GM18519 (cell line): Measurements from ENCODE around the gene MARCKS.

Experiments used
- ATAC-seq: cut with Tn5 transposase; IDR thresholded peaks from one replicate; pipeline ENCODE4 v1.9.1; 2021; ENCODE audit warnings: mild to moderate bottlenecking, moderate library complexity; ENCODE audit not compliant: unreplicated experiment, low FRiP score

The MARCKS gene

DNA sequence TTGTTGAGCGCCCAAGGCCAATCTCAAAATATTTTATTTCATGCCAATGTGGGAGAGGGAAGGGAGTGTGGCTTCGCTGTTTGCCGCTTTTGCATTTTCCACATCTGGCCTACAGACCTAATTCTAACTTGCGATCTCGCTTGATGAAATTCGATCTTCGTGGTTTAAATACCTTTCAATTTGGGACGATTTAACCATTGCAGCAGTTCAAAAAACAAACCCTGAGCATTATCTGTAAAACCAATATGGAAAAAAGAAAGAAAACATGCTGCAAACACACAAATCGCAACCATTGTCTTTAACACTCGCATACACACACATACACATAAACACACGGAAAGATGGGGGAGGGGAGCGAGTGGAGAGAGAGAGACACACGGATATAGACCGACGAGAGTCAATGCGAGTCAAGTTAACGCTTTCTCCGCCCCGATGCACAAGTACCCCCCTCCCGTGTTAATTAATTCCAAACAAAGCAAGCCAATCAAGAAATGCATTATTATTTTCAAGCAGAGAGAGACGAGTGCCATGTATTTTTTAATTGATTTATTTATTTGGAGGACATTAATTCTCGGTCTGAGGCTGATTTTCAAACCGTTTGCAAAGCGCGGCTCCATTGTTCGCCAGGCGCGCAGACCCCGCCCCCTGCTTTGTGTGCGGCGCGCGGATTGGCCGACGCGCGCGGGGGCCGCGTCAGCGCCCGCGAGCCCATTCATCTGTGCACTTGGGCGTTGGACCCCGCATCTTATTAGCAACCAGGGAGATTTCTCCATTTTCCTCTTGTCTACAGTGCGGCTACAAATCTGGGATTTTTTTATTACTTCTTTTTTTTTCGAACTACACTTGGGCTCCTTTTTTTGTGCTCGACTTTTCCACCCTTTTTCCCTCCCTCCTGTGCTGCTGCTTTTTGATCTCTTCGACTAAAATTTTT, at the start of gene MARCKS:
TSS of gene MARCKS (plus strand) at position 721 of the 931 bp plus-strand sequence. CDS start 401 bp downstream, outside the sequence.
- peak; percentile 30 for ATAC-seq

DNA sequence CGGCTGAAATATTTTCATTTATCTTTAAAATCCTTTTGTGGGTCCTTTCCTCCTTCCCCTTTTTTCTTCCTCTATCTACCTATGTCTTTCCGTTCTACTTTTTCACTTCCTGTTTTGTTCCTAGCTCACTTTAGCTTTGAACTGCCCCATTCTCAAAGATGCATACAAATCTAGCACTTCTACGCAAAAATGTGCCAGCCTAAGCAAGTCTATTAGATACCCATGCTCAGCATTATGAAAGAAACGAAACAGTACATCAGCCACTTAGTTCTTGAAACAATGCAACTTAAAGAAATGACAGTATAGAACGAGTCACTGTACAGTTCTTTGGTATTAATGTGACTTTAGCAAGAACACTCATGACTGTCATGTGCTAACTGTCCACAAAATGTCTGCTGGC, 47.3 kb upstream of the MARCKS start:
- ATAC-seq: peak; percentile 50

GRCh38 chr6:113813142-113813541, 44.0 kb upstream of the MARCKS start:
- no peak for ATAC-seq

GRCh38 chr6:113818578-113818977, 38.6 kb upstream of the MARCKS start:
- no peak for ATAC-seq

GRCh38 chr6:113819169-113819830, 37.8 kb upstream of the MARCKS start:
- no peak for ATAC-seq

- no peak for ATAC-seq
Measured at GRCh38 chr6:113820761-113821160, 36.4 kb upstream of the MARCKS start.

- no peak for ATAC-seq
Measured at GRCh38 chr6:113821445-113821844, 35.7 kb upstream of the MARCKS start.

GRCh38 chr6:113823916-113824315, 33.2 kb upstream of the MARCKS start:
- no peak for ATAC-seq

- no peak for ATAC-seq
Measured at GRCh38 chr6:113824411-113824810, 32.7 kb upstream of the MARCKS start.

DNA sequence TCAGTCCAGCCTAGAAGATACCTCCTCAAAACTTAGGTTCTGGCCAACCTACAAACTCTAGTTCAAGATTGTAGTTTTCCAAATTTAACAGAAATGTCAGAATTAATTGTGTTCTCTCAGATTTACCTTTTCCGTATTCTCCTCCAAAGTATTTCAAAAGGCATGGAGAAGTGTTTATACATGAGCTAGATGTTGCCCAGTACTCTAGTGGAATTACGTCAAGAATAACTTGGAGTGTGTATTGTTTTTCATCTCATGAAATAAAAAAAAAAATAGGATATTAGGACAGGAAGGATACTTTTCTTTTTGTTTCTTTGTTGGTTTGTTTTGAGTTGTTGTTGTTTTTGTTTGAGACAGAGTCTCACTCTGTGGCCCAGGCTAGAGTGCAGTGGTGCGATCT, 32.3 kb upstream of the MARCKS start:
- ATAC-seq: no peak

GRCh38 chr6:113825781-113826180, 31.4 kb upstream of the MARCKS start:
- no peak for ATAC-seq

DNA sequence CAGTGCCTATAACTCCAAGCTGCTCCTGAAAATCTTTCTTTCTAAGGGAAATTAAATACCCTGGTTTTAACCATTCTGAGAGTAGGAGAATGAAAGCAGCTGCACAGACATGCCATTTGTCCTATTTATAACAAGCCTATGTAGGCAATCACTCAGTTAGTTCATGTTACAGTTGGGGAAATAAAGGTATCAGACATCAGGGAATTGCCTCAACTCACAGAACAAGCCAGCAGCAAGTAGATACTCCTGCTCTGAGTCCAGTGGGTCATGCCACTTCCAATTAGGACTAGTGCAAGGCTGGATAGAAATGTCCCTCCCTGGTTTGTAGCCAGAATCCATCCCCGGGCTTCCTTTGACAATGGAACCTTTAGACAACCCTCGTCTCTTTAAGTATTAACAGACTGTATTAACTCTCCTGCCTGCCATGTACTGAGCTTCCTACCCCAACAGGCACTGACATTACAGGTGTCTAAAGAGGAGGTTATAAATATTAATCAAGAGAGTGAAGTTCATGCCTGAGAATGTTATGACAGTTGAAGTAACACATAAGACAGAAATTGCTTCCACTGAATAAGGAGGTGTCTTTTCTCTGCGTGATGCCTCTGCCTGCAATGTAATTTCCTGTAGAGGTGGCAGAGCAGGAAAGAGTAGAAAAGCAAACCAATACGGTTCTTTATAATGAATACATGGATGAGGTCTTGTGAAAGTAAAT, 28.0 kb upstream of the MARCKS start:
- no peak for ATAC-seq

- ATAC-seq: no peak
Measured at GRCh38 chr6:113829696-113830045, 27.5 kb upstream of the MARCKS start.

DNA sequence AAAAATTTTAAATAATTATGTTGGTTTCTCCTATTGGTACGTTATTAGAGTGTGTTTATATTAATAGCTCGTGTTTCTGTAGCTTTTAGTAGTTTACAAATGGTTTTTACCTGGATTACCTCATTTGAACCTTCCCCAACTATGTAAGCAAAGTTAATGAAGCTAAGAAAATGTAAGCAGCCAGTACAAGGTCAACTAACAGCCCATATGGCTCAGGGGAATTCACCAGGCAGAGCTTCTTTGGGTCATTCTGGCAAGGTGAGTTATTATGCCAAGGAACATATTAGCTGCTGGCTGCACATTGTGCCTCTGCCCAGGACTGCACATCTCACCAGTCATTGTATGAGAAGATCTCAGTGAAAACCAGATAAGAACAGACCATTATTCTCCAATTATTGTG, 27.0 kb upstream of the MARCKS start:
- ATAC-seq: no peak

DNA sequence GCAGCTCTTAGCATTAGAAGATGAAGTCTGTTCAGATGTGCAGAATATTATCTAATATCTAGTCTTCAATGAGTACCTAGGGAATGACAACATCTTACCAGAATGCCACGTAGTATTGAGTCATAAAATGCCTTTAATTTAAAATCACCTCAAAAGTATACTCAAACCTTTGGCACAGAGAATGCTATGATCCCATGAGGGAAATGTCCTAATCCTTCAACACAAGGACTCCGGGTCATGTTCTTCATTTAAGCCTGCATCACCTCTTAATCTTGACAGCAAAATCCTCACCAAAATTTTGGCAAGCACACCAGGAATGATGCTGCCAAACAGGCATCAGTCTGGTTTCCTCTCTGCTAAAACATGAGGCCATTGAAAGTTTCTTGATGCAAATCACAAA, 23.6 kb upstream of the MARCKS start:
- ATAC-seq: no peak

DNA sequence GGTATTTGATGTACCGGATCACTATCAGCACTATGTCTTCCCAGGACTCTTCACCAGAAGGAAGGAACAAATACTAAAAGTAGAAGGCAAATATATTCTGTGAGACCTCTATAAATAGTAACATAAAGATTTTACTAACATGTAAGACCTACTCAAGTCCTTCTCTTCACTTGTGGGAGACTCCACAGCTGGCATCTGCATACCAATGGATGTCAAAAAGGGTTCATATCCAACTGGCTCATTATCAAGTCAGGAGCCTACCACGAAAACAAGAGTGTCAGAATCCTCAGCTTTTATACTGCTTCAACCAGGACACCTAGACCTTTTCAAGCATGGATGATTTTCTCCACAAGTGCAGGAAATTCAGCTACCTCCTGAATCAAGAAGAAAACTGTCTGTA, 20.0 kb upstream of the MARCKS start:
- ATAC-seq: no peak

DNA sequence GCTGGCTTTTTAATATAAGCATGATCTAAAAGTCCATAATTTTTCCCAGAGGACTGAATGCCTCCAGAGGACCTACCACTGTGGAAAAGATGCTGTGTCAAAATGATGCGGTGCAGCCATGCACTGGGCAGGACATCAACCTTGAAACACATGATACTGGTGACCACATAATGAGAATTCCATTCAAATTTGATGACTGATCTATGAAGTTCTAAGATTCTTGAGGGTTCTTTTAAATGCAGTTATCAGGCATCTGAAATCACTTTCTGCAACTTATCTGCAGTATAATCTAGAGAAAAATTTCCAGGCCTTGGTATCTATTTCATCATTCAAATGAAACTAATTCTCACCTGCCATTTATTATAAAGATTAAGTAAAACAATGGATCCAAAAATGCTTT, 15.0 kb upstream of the MARCKS start:
- no peak for ATAC-seq

- ATAC-seq: no peak
Measured at GRCh38 chr6:113843500-113844073, 13.6 kb upstream of the MARCKS start.

DNA sequence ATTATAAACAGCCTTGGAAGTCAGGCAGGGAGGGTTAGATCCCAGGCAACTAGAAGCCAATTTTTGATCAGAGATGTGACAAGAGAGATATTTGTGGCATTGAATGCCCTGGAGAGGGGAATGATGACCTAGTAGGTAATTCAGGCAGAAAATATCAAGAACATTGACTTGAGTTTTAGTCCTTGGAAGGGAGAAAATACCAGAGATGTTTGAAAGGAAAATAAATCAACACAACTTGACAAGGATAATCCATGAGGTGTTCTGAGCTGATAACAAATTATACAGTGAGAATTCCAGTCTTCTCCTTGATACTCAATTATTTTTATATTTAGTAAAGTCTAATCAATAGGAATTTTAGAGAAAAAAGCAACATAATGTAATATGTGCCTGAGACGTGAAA, 10.6 kb upstream of the MARCKS start:
- ATAC-seq: no peak

DNA sequence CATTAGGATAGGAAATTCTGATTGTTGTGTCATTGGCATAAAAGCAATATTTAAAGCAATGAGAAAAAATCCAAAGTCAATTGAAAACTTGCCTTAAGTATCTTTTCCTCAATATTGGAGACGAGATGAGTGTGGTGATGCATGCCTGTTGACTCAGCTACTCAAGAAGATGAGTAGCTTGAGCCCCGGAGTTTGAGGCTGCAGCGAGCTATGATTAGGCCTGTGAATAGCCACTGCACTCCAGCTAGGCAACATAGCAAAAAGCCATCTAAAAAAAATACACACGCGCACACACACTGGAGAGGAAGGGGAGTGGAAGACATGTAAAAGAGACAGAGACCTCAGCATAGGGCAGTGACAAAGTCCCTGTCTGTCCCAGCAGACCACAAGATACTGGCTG, 9.7 kb upstream of the MARCKS start:
- ATAC-seq: no peak

DNA sequence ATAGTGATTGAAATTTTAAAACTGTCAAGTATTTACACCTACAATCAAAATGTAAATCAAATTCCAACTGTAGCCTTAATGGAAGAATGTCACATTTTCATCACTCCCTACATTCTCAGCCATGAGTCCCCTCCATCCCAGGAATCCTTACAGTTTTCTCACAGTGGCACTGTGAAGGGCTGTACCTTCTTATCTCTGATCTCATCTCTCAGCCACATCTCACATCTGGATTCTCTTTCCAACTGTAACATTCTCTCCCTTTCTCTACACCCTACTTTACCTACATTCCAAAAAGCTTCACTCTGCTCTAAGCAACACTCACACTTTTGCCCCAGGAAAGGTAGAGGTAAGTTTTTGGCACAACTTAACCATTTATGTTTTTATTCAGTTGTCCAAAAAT, 8.9 kb upstream of the MARCKS start:
- ATAC-seq: no peak
